DMS53 treated with DMSO at 0.1 percent for 48 hours (cell line): ENCODE measurements around the gene ZBTB7C.
"Not testable (repeated sequence)": the region's sequence is repeated elsewhere in the genome, so short reads cannot be mapped to it uniquely, and the experiment has no call there.

Experiments
- DNase-seq: peaks from one replicate; lab custom pipeline; 2025; ENCODE audit not compliant: unreplicated experiment; lab: John Stamatoyannopoulos, UW

The ZBTB7C gene

DNA sequence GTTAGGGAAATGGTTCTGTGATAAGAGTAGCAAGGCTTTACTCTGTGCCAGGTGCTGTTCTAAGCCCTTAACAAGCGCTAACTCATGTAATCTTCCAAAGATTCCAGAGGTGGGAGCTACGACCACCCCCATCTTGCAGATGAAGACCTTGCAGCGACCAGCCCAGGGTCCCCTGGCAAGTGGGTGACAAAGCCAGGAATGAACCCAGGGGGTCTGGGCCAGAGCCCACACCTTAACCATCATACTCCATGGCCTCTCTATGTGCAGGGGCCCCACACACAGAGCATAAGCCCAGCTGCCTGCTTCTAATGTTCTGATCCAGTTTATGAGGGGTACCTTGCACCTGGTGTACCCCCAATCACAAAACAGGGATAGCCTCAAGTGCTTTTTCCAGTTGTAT lies 105.3 kb downstream of the ZBTB7C start:
- no peak for DNase-seq

- no peak for DNase-seq
Observed at GRCh38 chr18:48302736-48303135, 106.4 kb downstream of the ZBTB7C start.

- peak; percentile 97 for DNase-seq
Observed at GRCh38 chr18:48300463-48300961, 108.7 kb downstream of the ZBTB7C start.

DNA sequence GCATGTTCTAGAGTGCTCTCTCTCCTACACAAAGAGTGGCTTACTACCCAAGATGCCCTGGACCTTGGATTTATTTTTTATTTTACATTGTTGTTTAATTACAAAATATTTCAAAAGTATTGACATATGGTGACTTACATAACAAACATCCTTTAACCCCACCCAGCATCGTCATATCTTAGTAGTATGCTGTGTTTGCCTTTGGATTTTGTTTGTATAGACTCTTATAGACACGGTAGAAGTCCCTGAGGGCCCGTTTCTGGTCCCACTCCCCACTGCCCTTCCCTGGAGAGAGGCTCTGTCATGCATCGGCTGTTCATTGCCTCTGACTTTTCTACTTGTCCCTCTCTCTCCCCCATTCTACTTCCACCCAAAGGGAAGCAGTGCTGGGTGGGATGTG lies 112.0 kb downstream of the ZBTB7C start:
- peak; percentile 43 for DNase-seq

DNA sequence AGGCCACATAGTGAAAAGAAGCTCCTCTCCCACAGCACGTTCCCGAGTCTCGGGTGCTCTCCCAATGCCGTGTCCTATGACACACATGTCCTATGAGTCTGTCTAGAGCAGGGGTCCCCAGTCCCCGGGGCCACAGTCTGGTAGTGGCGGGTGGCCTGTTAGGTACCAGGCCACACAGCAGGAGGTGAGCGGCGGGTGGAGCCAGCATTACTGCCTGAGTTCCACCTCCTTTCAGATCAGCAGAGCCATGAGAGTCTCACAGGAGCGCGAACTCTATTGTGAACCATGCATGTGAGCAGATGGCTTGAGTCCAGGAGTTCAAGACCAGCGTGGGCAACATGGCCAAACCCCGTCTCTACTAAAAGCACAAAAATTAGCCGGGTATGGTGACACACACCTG lies 112.6 kb downstream of the ZBTB7C start:
- no peak for DNase-seq

GRCh38 chr18:48295586-48296311 lies 113.4 kb downstream of the ZBTB7C start:
- DNase-seq = peak; percentile 48

GRCh38 chr18:48294899-48295585 lies 114.1 kb downstream of the ZBTB7C start:
- no peak for DNase-seq

DNA sequence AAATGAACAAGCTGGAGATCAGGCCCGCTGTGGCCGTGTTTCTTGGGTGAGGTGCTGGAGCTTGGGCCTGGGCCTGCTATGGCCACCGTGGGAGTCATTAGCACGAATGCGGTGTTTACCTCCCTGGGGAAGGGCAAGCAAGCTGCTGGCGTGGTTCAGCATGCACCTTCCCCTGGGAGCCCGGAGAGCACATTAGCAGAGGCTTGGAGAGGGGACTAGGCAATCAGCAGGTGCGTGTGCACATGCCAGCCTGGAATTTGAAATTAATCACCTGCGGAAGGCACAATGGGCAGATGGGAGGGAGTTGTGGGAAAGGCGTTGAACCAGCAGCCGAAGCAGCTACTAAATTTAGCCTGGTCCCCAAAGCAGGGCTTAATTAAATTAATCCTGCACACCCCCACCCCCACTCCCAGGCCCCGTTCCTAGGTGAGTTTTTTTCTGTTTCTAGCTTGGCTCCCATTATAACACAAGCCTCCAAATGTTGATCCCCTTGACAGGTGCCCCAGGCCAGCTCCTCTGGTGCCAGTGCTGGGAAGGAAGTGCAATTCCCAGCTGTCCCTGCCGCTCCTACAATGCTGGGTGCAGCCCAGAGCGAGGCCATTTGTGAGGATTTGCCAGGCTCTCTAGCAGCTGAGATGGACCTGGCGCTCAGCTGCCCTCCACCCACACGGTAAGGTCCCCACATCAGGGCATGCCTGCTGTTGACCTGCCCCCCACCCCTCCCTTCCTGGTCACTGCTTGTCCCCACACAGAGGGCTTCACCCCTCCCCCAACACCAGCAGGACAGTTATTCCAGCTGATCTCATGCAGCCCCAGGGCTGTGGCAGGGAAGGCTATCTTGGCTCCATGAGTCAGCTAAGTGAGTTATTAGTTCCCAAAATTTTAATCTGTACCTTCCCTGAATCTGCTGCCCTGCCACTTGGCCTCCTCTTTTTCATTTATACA lies 115.0 kb downstream of the ZBTB7C start:
- peak; percentile 30 for DNase-seq

DNA sequence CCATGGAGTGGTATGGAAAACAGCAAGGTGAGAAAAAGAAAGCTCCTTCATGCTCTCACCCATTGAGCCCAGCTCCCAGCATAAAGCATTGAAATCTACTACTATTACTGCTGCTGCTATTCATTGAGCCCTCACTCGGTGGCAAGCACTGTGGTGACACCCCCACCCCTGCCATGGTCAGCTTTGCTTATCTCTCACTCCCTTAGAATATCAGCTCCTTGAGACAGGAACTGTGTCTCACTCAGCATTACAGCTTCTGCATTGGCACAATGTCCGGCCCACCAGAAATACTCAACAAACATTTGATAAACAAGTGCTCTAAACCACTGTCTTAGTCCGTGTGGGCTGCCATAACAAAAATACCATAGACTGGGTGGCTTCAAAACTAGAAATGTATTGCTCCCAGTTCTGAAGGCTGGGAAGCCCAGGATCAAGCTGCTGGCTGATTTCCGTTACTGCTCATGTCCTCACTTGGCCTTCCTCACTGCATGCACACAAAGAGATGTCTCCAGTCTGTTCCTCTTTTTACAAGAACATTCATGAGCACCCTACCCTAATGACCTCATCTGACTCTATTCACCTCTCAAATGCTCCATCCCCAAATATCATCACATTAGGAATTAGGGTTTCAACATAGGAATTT lies 116.3 kb downstream of the ZBTB7C start:
- no peak for DNase-seq

GRCh38 chr18:48292229-48292628 lies 117.0 kb downstream of the ZBTB7C start:
- no peak for DNase-seq

GRCh38 chr18:48290162-48290926 lies 118.8 kb downstream of the ZBTB7C start:
- no peak for DNase-seq

DNA sequence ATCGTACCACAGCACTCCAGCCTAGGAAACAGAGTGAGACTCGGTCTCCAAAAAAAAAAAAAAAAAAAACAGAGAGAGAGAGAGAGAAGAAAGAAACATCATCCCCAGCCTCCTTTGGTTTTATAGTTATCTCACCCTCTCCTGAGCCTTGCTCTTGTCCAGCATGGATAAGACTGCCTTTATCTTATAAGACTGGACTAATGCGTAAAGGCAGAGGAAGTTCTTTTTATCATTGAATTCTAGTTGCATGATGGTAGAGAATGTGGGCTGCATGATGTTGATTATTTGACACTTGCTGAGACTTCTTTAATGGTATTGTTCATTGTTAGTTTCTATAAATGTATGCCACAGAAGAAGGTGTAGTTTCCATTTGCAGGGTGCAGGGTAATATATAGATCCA lies 124.4 kb downstream of the ZBTB7C start:
- no peak for DNase-seq

GRCh38 chr18:48284011-48284410 lies 125.2 kb downstream of the ZBTB7C start:
- DNase-seq = not testable (repeated sequence)

GRCh38 chr18:48281460-48281859 lies 127.7 kb downstream of the ZBTB7C start:
- not testable (repeated sequence) for DNase-seq

- no peak for DNase-seq
Observed at GRCh38 chr18:48279312-48279711, 129.9 kb downstream of the ZBTB7C start.

GRCh38 chr18:48278081-48278480 lies 131.1 kb downstream of the ZBTB7C start:
- DNase-seq = no peak

DNA sequence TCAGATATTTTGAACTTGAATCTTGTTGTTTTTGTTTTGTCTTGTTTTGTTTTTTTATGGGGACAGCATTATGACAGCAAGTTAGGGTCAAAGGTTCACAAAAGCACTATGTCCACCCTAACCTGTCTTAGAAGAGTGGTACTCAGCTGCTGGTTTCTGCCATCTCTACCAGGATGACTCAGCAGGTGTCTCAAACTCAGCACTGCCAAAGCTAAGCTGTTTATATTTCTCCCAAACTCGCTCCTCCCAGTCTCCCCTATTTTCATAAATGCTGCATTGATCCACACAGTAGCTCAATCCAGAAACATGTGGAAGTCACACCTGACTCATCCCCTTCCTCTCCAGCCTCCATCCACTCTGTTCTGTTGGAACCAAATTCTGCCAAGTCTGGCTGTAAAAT lies 134.9 kb downstream of the ZBTB7C start:
- DNase-seq = peak; percentile 88

- DNase-seq = peak; percentile 45
Observed at GRCh38 chr18:48270929-48271328, 138.3 kb downstream of the ZBTB7C start.

- no peak for DNase-seq
Observed at GRCh38 chr18:48265328-48265727, 143.9 kb downstream of the ZBTB7C start.
